ENCODE results near the gene MAGI3. TPM values are rescaled to one million over a fixed set of nuclear protein-coding genes. Genes with fewer than 3 reads are reported as not detected.

Gene MAGI3
- total and polyA plus RNA-seq, 4 donors: 3.0 to 28.8 (median 7.5) TPM

- no peak for DNase-seq (ENCODE audit: low spot score)
- Histone ChIP-seq H3K9me3 (ENCODE audit: control insufficient read depth in 4 of 4, low read length in 3 of 4) (peaks cover 0 to 2% (median 0%) of the 10 kb centered on the region in 4 donors), H3K9ac (ENCODE audit: low read depth in 1 of 2, low read length in 2 of 2) (no peak overlapping the region), H3K27ac (ENCODE audit: low read depth in 1 of 2, low read length in 2 of 2) (no peak overlapping the region), H3K27me3 (ENCODE audit: control insufficient read depth in 4 of 4, insufficient read depth in 4 of 4, low read length in 3 of 4) (no peaks in the 10 kb centered on the region), H3K4me3 (ENCODE audit: low read depth in 1 of 3, low read length in 3 of 3) (no peak overlapping the region), H3K36me3 (ENCODE audit: control insufficient read depth in 4 of 4, insufficient read depth in 3 of 4, low read depth in 1 of 4, low read length in 3 of 4) (no peaks in the 10 kb centered on the region), H3K4me1 (ENCODE audit: control insufficient read depth in 4 of 4, insufficient read depth in 4 of 4, low read length in 3 of 4) (no peaks in the 10 kb centered on the region)
- TF ChIP-seq, protein P1, sequence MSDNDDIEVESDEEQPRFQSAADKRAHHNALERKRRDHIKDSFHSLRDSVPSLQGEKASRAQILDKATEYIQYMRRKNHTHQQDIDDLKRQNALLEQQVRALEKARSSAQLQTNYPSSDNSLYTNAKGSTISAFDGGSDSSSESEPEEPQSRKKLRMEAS (IDR thresholded peaks at IDR 0.05): no peak
- TF ChIP-seq JUND (IDR thresholded peaks at IDR 0.05) (no peak), RXRA (IDR thresholded peaks at IDR 0.05) (no peak), ATF3 (IDR thresholded peaks at IDR 0.05) (no peak), SP1 (IDR thresholded peaks at IDR 0.05) (no peak), GABPA (IDR thresholded peaks at IDR 0.05 in 1 of 2, conservative IDR thresholded peaks at IDR 0.05 in 1 of 2) (no peak), ZBTB33 (IDR thresholded peaks at IDR 0.05) (no peak), HNF4A (conservative IDR thresholded peaks at IDR 0.05) (no peak), YY1 (IDR thresholded peaks at IDR 0.05) (no peak), FOXA2 (IDR thresholded peaks at IDR 0.05) (no peak), FOXA1 (IDR thresholded peaks at IDR 0.05) (no peak)
- WGBS: 91% methylated on average over 12 of the region's 12 CpGs
Measured at GRCh38 chr1:113630340-113631327, 240.3 kb downstream of the MAGI3 start.

DNA sequence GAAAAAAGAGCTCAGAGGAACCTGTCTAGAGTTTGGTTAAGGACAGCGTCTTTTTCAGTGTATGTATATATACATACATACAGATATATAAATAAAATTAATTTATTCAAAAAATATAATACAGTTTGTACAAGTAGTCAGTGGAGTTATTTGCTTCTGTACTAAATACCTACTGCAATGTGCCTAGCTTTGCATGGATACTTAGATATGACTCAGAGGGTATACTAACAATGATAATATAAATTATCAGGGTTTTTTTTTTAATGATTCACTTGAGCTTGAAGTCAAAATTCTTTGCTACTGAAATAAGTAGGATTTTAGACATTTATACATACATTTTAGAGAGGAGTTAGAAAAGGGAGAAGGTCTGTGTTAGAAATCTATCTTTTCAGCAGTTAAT is 251.1 kb downstream of the MAGI3 start:
- H3K9me3 ChIP-seq (ENCODE audit: control insufficient read depth in 4 of 4, low read length in 3 of 4): no peaks in the 10 kb centered on the region
- TF ChIP-seq EGR1 (IDR thresholded peaks at IDR 0.05; ENCODE audit: low read depth in 2 of 2): no peak
- no peak for TF ChIP-seq NR2F2 (IDR thresholded peaks at IDR 0.05)
- TF ChIP-seq SP1 (IDR thresholded peaks at IDR 0.05): no peak
- no peak for TF ChIP-seq RAD21 (IDR thresholded peaks at IDR 0.05)
- TF ChIP-seq HNF4A (conservative IDR thresholded peaks at IDR 0.05): no peak
- TF ChIP-seq HNF4G (IDR thresholded peaks at IDR 0.05): no peak
- TF ChIP-seq ZBTB33 (IDR thresholded peaks at IDR 0.05): no peak
- TF ChIP-seq FOXA2 (IDR thresholded peaks at IDR 0.05): no peak
- TF ChIP-seq, protein P2, sequence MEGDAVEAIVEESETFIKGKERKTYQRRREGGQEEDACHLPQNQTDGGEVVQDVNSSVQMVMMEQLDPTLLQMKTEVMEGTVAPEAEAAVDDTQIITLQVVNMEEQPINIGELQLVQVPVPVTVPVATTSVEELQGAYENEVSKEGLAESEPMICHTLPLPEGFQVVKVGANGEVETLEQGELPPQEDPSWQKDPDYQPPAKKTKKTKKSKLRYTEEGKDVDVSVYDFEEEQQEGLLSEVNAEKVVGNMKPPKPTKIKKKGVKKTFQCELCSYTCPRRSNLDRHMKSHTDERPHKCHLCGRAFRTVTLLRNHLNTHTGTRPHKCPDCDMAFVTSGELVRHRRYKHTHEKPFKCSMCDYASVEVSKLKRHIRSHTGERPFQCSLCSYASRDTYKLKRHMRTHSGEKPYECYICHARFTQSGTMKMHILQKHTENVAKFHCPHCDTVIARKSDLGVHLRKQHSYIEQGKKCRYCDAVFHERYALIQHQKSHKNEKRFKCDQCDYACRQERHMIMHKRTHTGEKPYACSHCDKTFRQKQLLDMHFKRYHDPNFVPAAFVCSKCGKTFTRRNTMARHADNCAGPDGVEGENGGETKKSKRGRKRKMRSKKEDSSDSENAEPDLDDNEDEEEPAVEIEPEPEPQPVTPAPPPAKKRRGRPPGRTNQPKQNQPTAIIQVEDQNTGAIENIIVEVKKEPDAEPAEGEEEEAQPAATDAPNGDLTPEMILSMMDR (IDR thresholded peaks at IDR 0.05; ENCODE audit: low read depth, low read length, missing input control): no peak
- TF ChIP-seq ATF3 (IDR thresholded peaks at IDR 0.05): no peak
- TF ChIP-seq GABPA (IDR thresholded peaks at IDR 0.05 in 1 of 2, conservative IDR thresholded peaks at IDR 0.05 in 1 of 2): no peak
- no peak for TF ChIP-seq TAF1 (conservative IDR thresholded peaks at IDR 0.05)
- WGBS: 97% methylated on average over 1 of the region's 1 CpG
- peaks cover 4 to 14% (median 9%) of the 10 kb centered on the region in 4 donors for H3K36me3 ChIP-seq (ENCODE audit: control insufficient read depth in 4 of 4, insufficient read depth in 3 of 4, low read depth in 1 of 4, low read length in 3 of 4)
- no peaks in the 10 kb centered on the region for H3K4me1 ChIP-seq (ENCODE audit: control insufficient read depth in 4 of 4, insufficient read depth in 4 of 4, low read length in 3 of 4)
- H3K27me3 ChIP-seq (ENCODE audit: control insufficient read depth in 4 of 4, insufficient read depth in 4 of 4, low read length in 3 of 4): no peaks in the 10 kb centered on the region
- H3K9ac ChIP-seq (ENCODE audit: low read depth in 1 of 2, low read length in 2 of 2): no peak overlapping the region
- DNase-seq (ENCODE audit: low spot score): no peak
- H3K27ac ChIP-seq (ENCODE audit: low read depth in 1 of 2, low read length in 2 of 2): no peak overlapping the region
- no peak overlapping the region for H3K4me3 ChIP-seq (ENCODE audit: low read depth in 1 of 3, low read length in 3 of 3)

Measured in liver (tissue), 9 donors.